GM19324 (cell line): ENCODE measurements around the gene COBL.

ENCODE experiments used
- ATAC-seq: cut with Tn5 transposase; IDR thresholded peaks from one replicate; pipeline ENCODE4 v1.9.1; 2021; ENCODE audit warnings: mild to moderate bottlenecking, moderate library complexity; ENCODE audit not compliant: unreplicated experiment, low FRiP score

Gene COBL

DNA sequence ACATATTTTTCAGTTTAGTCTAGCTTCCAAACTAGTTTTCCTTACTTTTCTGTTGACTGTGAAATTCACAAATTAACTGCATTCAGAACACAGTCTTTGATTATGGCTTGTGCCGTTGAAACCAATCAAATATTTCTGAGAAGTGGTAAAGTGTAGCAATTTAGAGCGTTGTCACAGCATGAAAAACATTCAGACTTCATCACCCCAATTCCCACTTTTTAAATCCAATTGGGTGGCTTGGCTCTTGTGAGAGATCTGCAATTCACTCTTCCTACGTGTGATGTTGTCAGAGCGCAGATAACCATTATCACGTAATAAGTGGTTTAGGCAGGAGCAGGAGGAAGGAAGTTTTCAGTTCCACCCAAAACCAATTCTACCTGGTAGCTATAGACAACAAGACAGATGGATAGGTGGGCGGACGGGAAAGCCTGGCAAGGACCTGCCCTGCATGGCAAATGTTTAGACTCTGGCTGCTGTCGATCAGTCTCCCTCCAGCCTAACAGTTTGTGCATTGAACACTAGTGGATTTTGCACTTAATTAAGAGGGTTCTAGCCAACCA lies 8.9 kb downstream of the COBL start:
- ATAC-seq = no peak

DNA sequence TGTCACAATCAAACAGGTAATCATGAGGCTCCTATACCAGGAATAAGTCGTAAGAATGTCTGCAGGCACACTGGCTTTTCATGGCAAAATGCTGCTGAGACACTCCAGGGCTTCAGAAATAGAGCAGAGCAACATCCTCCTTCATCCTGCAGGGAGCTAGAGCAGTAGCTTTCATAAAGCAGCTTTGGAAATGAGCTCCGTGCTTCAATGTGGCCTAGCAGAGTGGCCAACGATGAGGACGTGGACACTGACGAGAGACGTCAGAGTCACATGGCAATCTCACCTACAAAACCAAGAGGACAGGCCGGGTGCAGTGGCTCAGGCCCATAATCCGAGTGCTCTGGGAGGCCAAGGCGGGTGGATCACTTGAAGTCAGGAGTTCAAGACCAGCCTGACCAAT lies 9.8 kb downstream of the COBL start:
- ATAC-seq = no peak

DNA sequence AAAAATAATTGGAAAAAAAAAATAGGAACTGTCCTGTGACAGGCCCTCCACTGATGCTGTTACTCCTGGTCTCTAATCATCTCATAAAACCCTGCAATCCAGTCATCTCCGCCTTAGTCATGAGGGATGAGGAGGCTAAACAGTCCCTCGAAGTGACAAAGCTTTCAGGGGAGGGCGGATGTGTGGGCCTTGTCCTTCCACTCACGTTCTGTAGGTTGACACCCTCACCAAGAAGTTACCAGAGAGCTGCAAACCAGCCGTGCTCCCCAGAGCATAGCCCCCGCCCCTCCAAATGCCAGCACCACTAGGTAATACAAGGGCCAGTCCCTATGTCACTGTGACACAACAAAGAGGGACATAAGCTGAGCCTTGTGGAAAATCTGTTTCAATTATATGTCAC lies 11.9 kb downstream of the COBL start:
- ATAC-seq = no peak

DNA sequence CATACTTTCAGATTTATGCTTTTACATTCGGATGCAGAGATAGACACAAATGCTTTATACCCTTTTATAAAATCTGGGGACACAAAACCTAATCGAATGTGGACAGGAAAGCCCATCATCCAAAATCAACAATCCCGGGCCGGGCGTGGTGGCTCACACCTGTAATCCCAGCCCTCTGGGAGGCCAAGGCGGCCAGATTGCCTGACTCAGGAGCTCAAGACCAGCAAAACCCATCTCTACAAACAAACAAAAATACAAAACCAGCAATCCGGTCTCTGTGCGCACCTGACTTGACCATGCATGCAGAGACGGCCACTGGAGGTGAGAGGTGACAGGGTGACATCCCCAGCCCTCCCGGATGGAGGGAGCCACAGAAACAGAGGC lies 13.5 kb downstream of the COBL start:
- ATAC-seq = no peak

DNA sequence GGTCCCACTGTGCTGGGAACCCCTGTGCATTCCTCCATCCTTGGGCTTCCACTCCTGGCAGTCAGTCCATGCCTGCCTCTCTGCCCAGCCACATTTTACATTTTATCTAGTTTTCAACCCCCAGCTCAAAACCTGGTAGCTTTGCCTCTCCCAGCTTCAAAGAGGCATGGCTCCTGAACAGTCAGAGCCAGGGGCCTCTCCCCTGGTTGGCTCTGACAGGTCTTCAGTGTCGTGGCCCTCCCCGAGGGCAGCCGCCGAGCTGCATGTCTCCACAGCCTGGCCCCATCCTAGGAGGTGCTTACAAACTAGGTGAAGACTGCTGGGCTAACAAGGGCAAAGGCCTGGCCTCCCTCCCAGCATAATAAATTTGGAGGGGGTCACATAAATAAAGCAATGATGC lies 14.8 kb downstream of the COBL start:
- no peak for ATAC-seq

DNA sequence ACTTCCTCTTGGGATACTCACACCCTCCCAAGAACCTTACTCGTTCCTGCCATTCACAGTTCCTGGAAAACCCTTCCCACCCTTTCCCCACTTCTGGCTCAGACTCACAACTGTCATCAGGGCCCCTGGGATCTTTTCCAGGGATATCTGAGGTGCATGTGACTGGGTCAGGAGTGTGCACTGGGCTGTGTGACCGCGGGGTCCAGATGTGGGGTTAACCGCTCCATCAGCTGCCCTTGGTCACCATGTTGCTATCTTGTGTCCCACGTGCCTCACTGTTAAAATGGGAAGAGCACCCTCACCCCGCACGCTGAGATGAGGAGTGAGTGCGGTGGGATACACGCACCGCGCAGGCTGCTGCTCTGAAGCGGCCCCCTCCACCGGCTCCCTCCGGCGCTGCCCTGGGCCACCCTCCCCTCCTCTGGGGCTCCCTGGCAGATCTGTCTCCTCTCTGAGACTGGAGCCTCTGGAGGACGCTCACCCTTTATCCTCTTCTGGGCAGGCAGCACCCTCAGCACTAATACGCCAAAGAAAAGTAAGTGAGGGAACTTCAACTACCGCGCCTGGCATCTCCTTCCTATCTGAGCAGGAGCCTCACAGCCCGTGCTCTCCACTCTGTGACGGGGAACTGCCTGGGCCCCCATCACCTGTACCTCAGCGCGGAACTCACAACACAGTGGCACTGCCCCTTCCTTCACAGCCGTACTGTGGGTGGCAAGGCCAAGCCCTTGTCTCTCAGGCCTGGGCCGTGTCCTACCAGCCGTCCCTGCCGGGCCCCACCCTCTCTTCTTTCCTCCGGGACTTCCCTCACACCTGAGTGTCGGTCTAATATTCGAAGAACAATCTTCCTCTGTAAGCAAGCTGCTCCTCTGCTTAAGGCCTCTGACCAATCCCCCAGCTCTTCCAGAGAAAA lies 15.6 kb downstream of the COBL start:
- ATAC-seq = no peak

DNA sequence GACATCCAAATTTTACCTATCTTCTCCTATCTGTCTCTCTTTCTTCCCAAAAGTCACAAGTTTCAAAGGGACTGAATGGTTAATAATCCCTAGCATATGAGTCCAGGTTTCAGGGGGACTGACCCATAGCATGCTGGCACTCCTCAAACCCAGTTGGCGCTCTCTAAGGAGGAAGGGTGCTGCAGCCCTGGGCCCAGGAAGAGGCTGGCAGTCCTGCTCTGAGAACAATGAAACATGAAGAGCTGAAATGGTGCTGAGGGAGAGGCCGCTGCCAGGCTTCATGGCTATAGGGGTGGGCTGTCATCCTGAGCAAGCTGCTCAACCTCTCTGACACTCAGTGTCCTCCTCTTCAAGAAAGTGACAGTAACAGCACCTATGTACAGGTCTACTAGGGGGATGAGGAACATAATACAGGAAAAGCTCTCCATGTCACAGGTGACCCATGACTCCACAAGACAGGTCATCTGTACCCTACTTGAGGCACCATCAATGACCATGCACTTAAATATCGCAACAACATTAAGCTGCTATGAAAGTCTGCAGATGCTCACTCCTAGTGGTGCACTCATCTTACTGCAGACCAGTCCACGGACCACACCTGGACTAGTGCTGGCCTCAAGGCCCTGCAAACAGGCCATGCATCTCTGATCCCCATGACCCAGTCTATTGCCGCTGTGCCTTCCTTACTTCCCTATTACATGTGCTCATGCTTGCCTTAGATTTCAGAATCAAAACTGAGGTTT lies 17.0 kb downstream of the COBL start:
- ATAC-seq = no peak

DNA sequence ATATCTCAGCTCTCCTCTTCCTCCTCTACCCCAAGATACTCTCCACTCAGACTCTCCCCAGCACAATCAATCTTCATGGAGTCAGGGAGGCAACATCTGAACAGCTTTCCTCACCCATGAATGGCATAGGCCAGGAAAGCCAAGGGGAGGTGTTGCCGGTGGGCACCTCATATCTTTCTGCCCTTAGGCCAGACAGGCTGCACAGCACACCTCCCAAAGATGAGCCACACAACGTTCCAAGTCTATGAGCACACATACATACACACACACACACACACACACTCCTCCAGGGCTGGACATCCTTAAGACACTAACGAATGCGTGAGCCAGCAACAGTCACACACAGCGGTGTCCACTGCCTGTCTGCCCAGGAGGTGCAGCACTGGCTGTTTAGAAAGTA lies 17.7 kb downstream of the COBL start:
- ATAC-seq = no peak

DNA sequence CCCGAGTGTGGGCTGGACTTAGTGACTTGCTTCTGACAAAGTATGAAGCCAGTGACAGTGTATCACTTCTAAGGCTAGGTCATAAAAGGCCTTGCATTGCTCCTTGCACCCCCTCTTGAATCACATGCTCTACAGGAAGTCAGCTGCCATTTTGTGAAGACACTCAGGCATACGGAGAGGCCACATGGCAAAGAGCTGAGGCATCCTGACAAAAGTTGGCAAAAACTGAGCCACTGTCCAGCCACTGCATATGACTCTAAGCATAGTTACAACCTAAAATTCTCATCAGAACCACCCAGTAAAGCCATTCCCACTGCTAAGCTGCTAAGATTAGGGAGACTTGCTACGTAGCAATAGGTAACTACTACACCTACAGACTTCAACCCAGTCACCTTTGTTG lies 18.6 kb downstream of the COBL start:
- ATAC-seq = no peak

DNA sequence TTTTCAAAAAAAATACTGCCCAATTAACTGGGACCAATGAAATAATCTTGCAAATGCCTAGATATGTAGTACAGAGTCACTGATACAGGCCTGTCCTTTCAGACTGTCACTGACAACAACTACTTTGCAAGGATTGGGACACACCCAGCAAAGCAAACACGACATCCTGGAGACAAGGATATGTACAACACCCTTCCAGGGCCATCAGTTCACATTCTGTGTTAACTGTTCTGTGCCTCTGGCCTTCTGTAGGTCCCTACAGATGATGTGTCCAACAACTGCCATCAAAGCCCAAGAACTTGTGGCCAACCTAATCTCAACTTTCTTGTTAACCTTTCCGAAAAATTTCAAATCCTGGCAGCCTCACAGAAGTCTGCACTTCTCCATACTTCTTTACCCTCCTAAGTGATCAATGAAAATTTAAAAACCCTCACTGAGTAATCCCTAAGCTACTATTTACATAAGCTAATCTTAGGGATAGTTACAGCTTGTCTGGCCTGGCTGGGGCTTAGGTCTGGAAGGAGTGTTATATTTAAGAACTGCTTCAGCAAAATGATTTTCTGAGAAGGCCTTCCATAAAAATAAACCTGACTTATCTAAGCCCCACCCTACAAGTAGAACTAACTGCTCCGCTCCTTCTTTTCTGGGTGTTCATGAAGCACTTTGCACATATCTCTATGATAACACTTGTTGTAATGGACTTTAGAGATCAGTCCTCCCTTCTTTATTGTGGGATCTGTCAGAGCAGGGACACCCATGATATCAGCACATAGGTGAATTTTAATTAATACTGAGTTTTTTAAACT lies 21.0 kb downstream of the COBL start:
- no peak for ATAC-seq

DNA sequence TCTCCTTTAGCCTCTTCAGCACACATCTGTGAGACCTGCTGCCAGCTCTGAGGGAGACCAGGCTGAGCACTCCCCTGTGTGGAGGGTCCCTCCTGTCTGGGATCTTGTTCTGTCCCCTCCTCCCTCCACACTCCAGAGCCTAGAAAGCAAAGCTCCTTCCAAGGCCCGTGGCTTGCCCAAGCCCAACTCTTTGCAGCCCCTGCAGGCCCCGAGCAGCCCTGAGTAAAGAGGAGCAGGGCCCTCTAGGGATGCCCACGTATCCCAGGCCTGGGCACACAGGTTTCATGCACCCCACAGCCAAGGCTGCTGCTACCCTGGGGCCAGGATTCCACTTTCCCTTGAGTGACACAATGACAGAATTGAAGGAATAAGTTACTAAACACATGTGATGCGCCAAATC lies 24.0 kb downstream of the COBL start:
- no peak for ATAC-seq

DNA sequence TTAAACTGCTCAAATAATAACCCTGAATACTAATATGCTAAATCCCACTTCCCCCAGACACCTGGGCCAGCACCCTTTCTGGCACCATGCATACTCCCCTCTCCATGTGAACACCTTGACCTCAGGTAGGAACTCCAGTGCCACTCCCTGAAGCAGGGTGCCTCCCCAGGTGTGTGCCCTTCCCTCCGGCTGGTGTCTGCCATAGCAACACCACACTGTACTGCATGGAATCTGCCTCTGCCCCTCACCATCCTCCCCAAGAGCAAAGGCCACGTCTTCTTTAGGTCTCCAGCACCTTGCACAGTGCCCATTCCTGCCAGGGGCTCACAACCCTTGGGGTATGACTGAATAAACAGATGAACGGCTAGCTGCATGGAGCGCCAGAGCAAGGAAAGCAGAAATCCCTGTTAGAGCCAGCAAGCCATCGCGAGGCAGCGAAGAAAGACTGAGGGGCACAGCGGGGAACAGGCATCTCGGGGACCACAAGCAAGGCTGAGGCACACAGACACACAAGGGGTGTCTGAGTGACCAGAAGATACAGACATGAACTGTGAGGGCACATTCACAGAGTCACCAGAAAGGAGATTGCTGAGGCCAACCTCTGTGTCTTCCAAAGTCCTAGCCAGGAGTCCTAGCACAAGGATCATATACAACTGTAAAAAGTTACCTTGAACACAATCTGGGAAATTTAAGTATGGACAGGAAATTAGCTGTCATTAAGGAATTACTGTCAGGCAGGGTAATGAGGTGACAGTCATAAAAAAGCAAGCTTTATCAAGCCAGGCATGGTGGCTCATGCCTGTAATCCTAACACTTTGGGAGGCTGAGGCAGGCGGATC lies 25.7 kb downstream of the COBL start:
- ATAC-seq = no peak

DNA sequence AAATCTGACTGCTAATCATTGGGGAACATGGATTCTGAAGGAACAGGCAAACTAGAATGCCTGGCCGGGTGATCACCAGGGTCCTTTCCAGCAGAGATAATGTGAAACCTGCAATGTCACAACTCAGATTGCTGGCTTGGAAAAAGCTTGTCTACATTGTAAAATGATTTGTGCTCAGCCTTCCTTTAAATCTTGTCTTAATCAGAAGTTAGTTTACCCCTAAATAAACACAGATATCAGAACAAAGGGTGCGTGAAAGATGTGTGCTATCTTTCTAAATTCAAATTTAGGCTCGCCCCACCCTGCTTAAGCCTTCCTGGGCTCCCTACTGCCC lies 26.3 kb downstream of the COBL start:
- ATAC-seq = no peak

DNA sequence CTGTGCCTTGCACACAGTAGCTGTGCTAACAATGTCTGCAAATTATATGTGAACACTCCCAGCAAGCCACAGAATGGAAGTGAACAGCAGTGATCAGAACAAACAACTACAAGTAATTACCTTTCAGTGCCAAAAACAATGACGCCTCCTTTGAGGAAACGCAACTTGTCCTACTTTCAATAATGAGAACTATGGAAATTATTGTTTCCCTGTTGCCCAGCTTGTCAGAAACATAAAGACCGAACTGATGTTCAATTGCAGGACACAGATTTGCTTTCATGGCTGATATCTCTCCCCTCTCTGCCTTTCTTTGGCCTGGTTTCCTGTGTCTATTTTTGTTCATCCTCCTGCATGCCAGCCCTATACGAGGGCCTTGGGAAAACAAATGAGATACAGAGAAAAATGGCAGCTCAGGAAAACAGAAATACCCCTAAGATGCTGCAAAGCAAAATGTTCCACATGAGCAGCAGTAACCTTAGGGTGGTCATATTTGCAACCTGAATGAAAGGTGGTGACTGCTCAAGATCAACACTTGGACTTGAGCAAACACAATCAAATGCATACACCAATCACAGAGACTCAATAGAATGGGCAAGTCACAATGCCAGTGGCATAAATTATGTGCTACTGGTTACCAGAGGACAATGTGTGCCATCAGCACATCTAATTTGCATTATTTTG lies 26.8 kb downstream of the COBL start:
- no peak for ATAC-seq

DNA sequence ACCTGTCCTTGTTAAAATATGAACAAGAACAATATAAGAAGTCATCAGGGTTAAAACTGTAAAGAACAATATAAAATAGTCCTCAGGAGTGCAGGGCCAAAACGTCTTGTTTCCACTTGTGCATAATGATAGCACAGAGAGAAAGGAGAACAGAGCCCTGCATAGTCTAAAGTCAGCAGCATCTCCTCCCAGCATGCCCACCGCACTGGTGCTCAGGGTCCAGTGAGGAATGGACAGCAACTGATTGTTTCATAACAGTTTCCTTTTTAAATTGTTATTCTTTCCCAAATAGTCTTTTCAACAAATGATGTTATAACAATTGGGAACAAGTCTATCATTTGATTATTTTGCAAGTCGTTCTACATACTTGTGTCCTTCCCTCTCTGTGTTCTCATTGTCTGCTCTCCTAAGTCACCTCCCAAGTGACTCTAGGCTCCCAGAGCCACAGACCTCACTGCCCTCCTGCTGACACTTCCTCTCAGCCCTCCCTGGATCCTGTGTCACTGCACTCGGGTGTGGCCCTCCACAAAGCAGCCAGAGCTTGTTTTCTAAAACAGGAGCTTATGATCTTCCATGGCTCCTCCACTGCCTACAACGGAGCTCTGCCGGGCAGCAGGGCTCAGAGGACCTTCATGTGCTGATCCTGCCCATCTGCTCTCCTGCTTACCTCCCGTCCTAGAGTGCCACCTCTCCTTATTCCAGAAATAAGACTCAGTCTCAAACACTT lies 27.6 kb downstream of the COBL start:
- ATAC-seq = no peak

DNA sequence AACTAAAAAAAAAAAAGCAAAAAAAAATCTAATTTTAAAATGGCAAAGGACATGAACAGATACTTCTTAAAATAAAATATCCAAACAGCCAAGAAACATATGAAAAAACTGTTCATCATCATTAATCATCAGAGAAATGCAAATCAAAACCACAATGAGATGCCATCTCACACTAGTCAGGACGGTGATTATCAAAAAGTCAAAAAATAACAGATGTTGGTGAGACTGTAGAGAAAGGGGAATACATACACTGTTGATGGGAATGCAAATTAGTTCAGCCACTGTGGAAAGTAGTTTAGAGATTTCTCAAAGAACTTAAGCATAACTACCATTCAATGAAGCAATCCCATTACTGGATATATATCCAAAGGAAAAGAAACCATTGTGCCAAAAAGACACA lies 30.2 kb downstream of the COBL start:
- ATAC-seq = no peak

DNA sequence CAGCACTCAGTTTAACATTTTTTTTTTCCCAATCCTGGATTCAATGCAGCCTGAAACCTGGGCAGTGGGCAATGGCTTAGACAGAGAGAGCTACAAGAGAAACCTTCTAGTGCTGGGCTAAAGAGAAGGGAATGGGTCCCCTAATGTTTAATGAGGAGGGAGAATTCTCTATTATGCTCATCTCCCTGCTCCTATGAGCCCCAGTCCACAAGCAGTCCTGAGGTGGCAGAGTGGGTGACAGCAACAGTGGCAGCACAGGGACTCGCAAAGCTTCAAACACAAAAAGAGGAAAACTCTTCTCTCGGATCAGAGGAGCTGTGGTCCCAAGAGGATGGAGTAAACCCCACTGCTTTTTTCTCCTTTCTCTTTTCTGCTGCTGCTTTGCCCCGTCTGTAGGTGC lies 36.5 kb downstream of the COBL start:
- no peak for ATAC-seq

DNA sequence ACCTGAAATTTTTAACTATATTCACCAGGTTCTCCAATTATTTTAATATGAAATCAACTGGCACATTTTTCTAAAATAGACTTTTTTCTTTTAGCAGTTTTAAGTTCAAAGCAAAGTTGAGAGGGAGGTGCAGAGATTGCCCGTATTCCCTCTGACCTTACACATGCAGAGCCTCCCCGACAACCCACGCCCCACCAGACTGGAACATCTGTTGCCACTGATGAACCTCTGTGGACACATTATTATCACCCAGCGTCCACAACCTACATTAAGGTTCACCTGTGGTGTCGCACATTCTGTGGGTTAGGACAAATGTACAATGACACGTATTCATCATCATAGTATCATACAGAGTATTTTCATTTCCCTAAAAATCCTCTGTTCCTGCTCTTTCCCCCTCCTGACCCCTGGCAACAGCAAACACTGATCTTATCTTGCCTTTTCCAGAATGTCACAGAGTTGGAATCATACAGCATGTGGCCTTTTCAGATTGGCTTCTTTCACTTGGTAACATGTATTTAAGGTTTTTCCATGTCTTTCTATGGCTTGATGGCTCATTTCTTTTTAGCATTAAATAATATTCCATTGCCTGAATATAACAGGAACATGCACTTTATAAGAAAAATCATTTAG lies 37.1 kb downstream of the COBL start:
- no peak for ATAC-seq
